ENCODE measurements around the gene CYTH1.
A peak's percentile ranks its signal among the peaks of the same experiment; 100 is the strongest.

The CYTH1 gene

GRCh38 chr17:78727476-78728229 lies 54.4 kb downstream of the CYTH1 start:
- H3K9me3 Mint-ChIP-seq: no peaks in the 10 kb centered on the region
- no peaks in the 10 kb centered on the region for H3K27me3 Mint-ChIP-seq
- H3K27ac Mint-ChIP-seq: peak overlapping the region in 1 of 2 donors; percentile 65
- DNase-seq (no peak), ATAC-seq (no peak)
- H3K4me1 Mint-ChIP-seq: peaks cover 97% of the 10 kb centered on the region
- H3K4me3 Mint-ChIP-seq: peak overlapping the region; percentile 34 to 59

GRCh38 chr17:78727057-78727456 lies 55.0 kb downstream of the CYTH1 start:
- no peaks in the 10 kb centered on the region for H3K9me3 Mint-ChIP-seq
- no peak for ATAC-seq
- no peaks in the 10 kb centered on the region for H3K27me3 Mint-ChIP-seq
- peaks cover 97% of the 10 kb centered on the region for H3K4me1 Mint-ChIP-seq
- peak overlapping the region; percentile 22 to 59 for H3K4me3 Mint-ChIP-seq
- no peak for DNase-seq
- peak overlapping the region in 1 of 2 donors; percentile 75 for H3K27ac Mint-ChIP-seq

- ATAC-seq: no peak
- Mint-ChIP-seq H3K9me3 (no peaks in the 10 kb centered on the region), H3K27ac (peak overlapping the region; percentile 71 to 81), H3K4me1 (peaks cover 97% of the 10 kb centered on the region), H3K27me3 (no peaks in the 10 kb centered on the region), H3K4me3 (peak overlapping the region; percentile 22 to 59)
- no peak for DNase-seq
Measured at GRCh38 chr17:78726513-78726912, 55.6 kb downstream of the CYTH1 start.

DNA sequence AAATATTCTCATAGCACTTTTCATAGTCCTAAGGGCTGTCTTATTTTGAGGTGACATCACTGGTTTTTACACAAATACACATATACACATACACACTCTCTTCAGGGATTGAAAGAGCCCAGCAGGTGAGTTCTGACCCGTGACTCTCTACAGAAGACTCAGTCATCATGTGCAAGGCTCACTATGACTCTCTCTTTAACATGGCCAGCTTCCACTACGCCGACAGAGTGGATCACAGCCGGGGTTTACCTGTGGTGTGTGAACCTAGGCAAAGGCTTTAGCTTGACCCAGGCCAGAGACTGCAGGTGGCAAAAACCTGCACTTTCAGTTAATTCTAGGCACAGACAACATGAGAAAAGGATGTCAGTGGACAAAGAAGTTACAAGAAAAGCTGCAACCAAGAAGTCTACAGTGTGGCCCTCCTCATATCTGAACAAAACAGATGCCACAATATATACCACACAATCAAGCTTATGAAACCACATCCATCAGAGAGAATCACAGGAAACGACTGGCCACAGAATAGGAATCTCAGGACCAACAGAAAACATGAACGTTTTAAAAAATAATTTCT lies 56.5 kb downstream of the CYTH1 start:
- no peaks in the 10 kb centered on the region for H3K27me3 Mint-ChIP-seq
- ATAC-seq (peak; percentile 94), DNase-seq (peak in 1 of 2 donors; percentile 53)
- peaks cover 95% of the 10 kb centered on the region for H3K4me1 Mint-ChIP-seq
- no peaks in the 10 kb centered on the region for H3K9me3 Mint-ChIP-seq
- peak overlapping the region; percentile 22 to 59 for H3K4me3 Mint-ChIP-seq
- peak overlapping the region; percentile 71 to 73 for H3K27ac Mint-ChIP-seq

GRCh38 chr17:78724999-78725398 lies 57.1 kb downstream of the CYTH1 start:
- ATAC-seq: no peak
- H3K9me3 Mint-ChIP-seq: no peaks in the 10 kb centered on the region
- H3K4me3 Mint-ChIP-seq: peak overlapping the region; percentile 22 to 59
- no peaks in the 10 kb centered on the region for H3K27me3 Mint-ChIP-seq
- H3K27ac Mint-ChIP-seq: peak overlapping the region; percentile 34 to 73
- no peak for DNase-seq
- H3K4me1 Mint-ChIP-seq: peaks cover 98% of the 10 kb centered on the region

DNA sequence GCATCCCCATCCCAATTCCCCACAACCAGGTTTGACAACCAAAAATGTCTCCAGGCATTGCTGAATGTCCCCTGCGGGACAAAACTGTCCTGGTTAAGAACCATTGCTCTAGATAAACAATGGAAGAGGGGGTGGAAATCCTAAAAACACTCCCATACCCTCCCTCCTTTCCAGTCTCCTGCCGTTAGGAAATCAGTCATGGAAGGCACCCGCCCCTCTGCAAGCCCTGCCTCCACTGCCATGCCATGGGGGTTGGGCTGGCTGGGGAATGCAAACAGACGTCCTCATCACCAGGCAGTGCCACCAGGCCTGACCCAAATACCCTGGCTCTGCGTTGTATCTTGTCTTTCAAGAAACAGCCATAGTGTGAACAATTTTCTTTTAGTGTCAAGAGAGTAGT lies 57.5 kb downstream of the CYTH1 start:
- Mint-ChIP-seq H3K4me1 (peaks cover 98% of the 10 kb centered on the region), H3K9me3 (no peaks in the 10 kb centered on the region), H3K27ac (peak overlapping the region in 1 of 2 donors; percentile 73), H3K27me3 (no peaks in the 10 kb centered on the region), H3K4me3 (peak overlapping the region; percentile 22 to 59)
- DNase-seq: no peak
- ATAC-seq: no peak

- H3K4me3 Mint-ChIP-seq: peak overlapping the region; percentile 23 to 41
- ATAC-seq (no peak), DNase-seq (no peak)
- H3K27ac Mint-ChIP-seq: no peak overlapping the region
- no peaks in the 10 kb centered on the region for H3K27me3 Mint-ChIP-seq
- no peaks in the 10 kb centered on the region for H3K9me3 Mint-ChIP-seq
- peaks cover 98% of the 10 kb centered on the region for H3K4me1 Mint-ChIP-seq
Measured at GRCh38 chr17:78723957-78724356, 58.1 kb downstream of the CYTH1 start.

DNA sequence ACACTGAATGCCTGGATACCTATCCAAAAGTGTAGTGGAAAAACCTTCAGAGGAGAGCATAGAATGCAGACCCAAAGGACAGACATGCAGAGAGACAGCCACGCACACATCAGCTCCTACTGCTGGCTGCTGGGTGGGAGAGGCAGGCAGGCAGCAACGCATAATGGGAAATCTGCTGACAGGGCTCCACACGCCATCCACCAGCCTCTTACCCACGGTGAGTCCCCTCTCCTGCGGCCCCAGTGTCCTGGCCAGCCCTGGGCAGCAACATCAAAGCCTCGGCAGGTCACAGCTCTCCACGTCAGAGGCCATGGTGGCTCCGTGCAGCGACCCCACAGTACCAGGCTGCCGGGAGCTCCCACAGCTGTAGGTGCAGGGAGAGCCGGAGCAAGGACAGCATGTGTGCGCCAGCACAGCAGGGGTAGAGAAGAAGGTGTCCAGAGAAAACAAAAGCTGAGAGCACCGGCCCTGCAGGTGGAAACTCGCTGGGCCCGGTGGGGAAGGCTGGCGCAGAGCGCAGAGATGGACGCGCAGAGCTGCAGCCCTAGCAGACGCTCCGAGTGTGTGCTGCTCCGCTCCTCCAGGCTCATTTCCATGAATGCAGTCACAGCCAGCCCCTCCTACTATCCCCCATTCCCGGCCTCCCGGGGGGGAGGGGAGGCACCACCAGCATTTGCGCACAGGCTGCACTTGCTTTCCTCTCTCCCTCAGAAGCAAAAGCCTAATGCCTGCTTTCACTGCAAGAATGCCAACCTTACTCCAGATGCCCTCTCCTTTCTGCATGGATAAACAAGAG lies 58.9 kb downstream of the CYTH1 start:
- no peak for DNase-seq
- Mint-ChIP-seq H3K27ac (peak overlapping the region; percentile 41 to 51), H3K9me3 (no peaks in the 10 kb centered on the region), H3K27me3 (no peaks in the 10 kb centered on the region), H3K4me3 (peak overlapping the region; percentile 47 to 61), H3K4me1 (peaks cover 98% of the 10 kb centered on the region)
- ATAC-seq: no peak

DNA sequence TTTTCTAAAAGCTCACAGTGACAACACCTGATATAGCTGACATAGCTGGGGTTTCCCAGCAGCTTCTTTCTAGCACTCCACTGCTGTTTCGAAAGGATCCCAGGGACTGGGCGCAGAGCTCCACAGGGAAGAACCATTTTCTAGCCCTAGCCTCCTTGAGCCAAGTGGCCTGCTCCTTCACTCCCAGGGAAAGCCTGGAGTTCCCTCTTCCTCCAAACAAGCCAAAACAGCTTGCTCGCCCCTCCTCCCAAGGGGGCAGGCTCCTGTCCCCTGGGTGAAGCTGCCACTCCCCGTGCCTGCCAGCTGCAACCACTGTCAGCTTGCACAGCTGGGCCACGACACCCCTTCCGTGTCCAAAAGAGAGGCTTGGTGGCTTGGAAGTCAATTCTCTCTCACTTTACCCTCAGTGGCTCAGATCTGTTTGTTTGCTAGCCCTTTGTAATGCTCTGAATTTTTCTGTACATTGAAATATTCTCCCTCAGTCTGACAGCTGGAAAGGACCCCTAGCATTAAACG lies 59.8 kb downstream of the CYTH1 start:
- Mint-ChIP-seq H3K9me3 (no peaks in the 10 kb centered on the region), H3K27ac (peak overlapping the region; percentile 30 to 54), H3K27me3 (no peaks in the 10 kb centered on the region), H3K4me3 (peak overlapping the region; percentile 47 to 61), H3K4me1 (peaks cover 98% of the 10 kb centered on the region)
- no peak for DNase-seq
- ATAC-seq: no peak

GRCh38 chr17:78719630-78720298 lies 62.3 kb downstream of the CYTH1 start:
- H3K4me1 Mint-ChIP-seq: peaks cover 98% of the 10 kb centered on the region
- ATAC-seq: peak; percentile 79
- DNase-seq: no peak
- H3K27me3 Mint-ChIP-seq: no peaks in the 10 kb centered on the region
- peak overlapping the region; percentile 38 to 77 for H3K4me3 Mint-ChIP-seq
- H3K27ac Mint-ChIP-seq: peak overlapping the region in 1 of 2 donors; percentile 88
- H3K9me3 Mint-ChIP-seq: no peaks in the 10 kb centered on the region

- peak overlapping the region in 1 of 2 donors; percentile 88 for H3K27ac Mint-ChIP-seq
- H3K4me3 Mint-ChIP-seq: peak overlapping the region; percentile 38 to 77
- no peaks in the 10 kb centered on the region for H3K9me3 Mint-ChIP-seq
- peaks cover 96% of the 10 kb centered on the region for H3K4me1 Mint-ChIP-seq
- no peaks in the 10 kb centered on the region for H3K27me3 Mint-ChIP-seq
- ATAC-seq: no peak
- DNase-seq: no peak
Measured at GRCh38 chr17:78718575-78719208, 63.4 kb downstream of the CYTH1 start.

DNA sequence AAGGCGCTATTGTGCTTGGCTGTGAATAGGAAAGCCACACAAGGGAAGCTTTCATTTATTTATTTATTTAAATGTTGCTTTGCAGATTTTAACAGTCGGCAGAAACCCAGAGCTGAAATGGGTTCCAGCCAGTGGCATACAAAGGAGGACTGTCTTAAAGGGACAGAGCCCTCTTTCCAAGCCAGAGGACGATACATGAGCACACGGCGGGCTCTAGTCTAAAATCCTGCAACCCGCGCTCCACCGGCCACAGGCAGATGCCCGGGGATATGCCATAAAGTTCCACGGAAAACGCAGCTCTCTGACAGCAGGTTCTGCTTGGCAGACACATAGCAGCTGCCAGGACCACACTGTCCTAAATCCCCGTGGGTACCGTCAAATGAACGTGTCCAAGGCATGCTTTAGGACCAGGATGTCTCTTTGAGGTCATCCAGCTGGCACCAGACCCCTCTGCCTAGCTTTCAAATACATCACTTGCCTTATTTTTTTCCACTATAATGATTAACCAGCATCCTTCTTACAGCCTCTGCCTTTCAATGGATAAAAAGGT lies 64.6 kb downstream of the CYTH1 start:
- Mint-ChIP-seq H3K9me3 (no peaks in the 10 kb centered on the region), H3K27me3 (no peaks in the 10 kb centered on the region), H3K4me1 (peaks cover 94% of the 10 kb centered on the region), H3K27ac (peak overlapping the region; percentile 56 to 83), H3K4me3 (peak overlapping the region; percentile 68 to 77)
- DNase-seq (no peak), ATAC-seq (no peak)

GRCh38 chr17:78716814-78717393 lies 65.2 kb downstream of the CYTH1 start:
- no peak for DNase-seq
- Mint-ChIP-seq H3K27ac (peak overlapping the region; percentile 56 to 68), H3K4me3 (peak overlapping the region; percentile 68 to 77), H3K4me1 (peaks cover 94% of the 10 kb centered on the region), H3K27me3 (no peaks in the 10 kb centered on the region), H3K9me3 (no peaks in the 10 kb centered on the region)
- no peak for ATAC-seq

DNA sequence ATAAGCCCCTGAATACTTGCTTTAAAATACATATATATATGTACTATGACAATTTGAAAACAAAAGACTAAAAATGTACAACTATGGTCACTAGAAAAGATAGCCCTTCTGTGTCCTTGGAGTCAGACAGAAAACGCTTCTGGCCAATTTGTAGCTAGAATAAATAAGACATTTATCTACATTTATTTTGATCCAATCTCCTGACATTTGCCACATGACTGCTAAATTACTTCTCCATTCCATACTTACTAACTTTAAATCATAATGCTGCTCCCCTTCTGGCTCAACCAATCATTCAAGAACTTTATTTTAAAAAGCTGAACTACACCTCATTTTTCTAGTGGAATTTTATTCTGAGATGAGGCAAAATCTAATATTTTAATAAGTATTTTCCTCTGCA lies 65.8 kb downstream of the CYTH1 start:
- H3K9me3 Mint-ChIP-seq: no peaks in the 10 kb centered on the region
- H3K27me3 Mint-ChIP-seq: no peaks in the 10 kb centered on the region
- H3K4me3 Mint-ChIP-seq: peak overlapping the region; percentile 68 to 77
- peak overlapping the region in 1 of 2 donors; percentile 68 for H3K27ac Mint-ChIP-seq
- DNase-seq: no peak
- ATAC-seq: no peak
- peaks cover 93% of the 10 kb centered on the region for H3K4me1 Mint-ChIP-seq

All from stimulated activated naive CD8-positive, alpha-beta T cell treated with anti-CD3 and anti-CD28 coated beads, Interleukin-15, amount 100 ng/mL, for 72 hours (primary cell).